HepG2 (cell line): ENCODE measurements around the gene KIF27. TPM values are rescaled to one million over a fixed set of nuclear protein-coding genes. Genes with fewer than 3 reads are reported as not detected.

Experiments
- ATAC-seq: fragments of 200-7000 bp; cut with Tn5 transposase; 3 replicates; pipeline ENCODE4 v1.9.1; 2020; ENCODE audit warnings: mild to moderate bottlenecking, moderate library complexity
- BruUV-seq: library from RNA; stranded (reverse); fragments of 400-500 nt; replicated peaks from 2 replicates; lab custom pipeline; 2021; lab: Mats Ljungman, UMichigan
- CTCF ChIA-PET: fragments of 300-600 bp; formaldehyde crosslinking; extraction: SDS; loops from one replicate; lab custom pipeline; 2021; ENCODE audit warnings: low total read pairs, inconsistent platforms, low intra/inter-chr PET ratio; lab: Yijun Ruan, JAX
- POLR2A ChIA-PET: fragments of 350-600 bp; sonication (Branson Sonifier 250); formaldehyde crosslinking; loops from one replicate; lab custom pipeline; 2020; ENCODE audit warnings: antibody characterized with exemption, inconsistent platforms; lab: Yijun Ruan, JAX
- DNase-seq: peaks from one replicate; pipeline ENCODE4 v3.0.0-alpha.2; 2015; ENCODE audit warnings: low spot score
- FAIRE-seq: peaks from 3 replicates; lab custom pipeline; 2011; peaks lifted over from hg19 to GRCh38; lab: Jason Lieb, UNC
- H2AFZ ChIP-seq: one replicate; pipeline ENCODE4 v1.6.1; 2011; ENCODE audit warnings: low read length, inconsistent platforms
- H3K27ac ChIP-seq: fragments of 300-600 bp; 3 replicates; pipeline ENCODE4 v1.8.0; 2011; ENCODE audit warnings: mixed run types, mild to moderate bottlenecking, mixed read lengths, low read length, inconsistent platforms; ENCODE audit not compliant: insufficient read depth; ENCODE audit errors: extremely low read length
- H3K27me3 ChIP-seq, 2 experiments: fragments of 200-600 bp in 1 of 2; 2 replicates in 1 of 2; 3 replicates in 1 of 2; pipeline versions ENCODE4 v1.6.0 to v1.8.0; 2011; ENCODE audit warnings: low read length in 2 of 2, mild to moderate bottlenecking in 2 of 2, moderate library complexity in 2 of 2, inconsistent platforms in 1 of 2; ENCODE audit not compliant: insufficient read depth in 2 of 2, control insufficient read depth in 1 of 2
- H3K36me3 ChIP-seq, 2 experiments: fragments of 200-600 bp in 1 of 2; replicated peaks in 1 of 2; 2 replicates in 1 of 2; 3 replicates in 1 of 2; pipeline versions ENCODE4 v1.5.1 to v1.8.0; 2011; ENCODE audit warnings: low read length in 2 of 2, inconsistent platforms in 1 of 2; ENCODE audit not compliant: insufficient read depth in 2 of 2, control insufficient read depth in 1 of 2
- H3K4me1 ChIP-seq: 2 replicates; pipeline ENCODE4 v1.5.1; 2012; ENCODE audit warnings: low read length, inconsistent platforms; ENCODE audit not compliant: insufficient read depth
- H3K4me2 ChIP-seq: 2 replicates; pipeline ENCODE4 v1.6.0; 2011; ENCODE audit warnings: low read depth, low read length, inconsistent platforms
- H3K4me3 ChIP-seq, 3 experiments: fragments of 200-600 bp in 1 of 3; sonication (generic), shearing (Covaris generic) in 1 of 3; replicated peaks in 1 of 3; 2 replicates each; pipeline ENCODE4 v1.5.1; 2011 to 2016; ENCODE audit warnings: low read length in 3 of 3, inconsistent platforms in 2 of 3, low read depth in 2 of 3, mild to moderate bottlenecking in 2 of 3, control low read depth in 1 of 3, mixed read lengths in 1 of 3; ENCODE audit not compliant: insufficient read depth in 1 of 3
- H3K79me2 ChIP-seq: one replicate; pipeline ENCODE4 v1.6.1; 2011; ENCODE audit warnings: low read length, inconsistent platforms; ENCODE audit not compliant: insufficient read depth
- H3K9ac ChIP-seq: 2 replicates; pipeline ENCODE4 v1.6.0; 2011; ENCODE audit warnings: mild to moderate bottlenecking, low read depth, low read length, inconsistent platforms; ENCODE audit not compliant: insufficient read depth
- H3K9me3 ChIP-seq: 2 replicates; pipeline ENCODE4 v1.5.1; 2012; ENCODE audit warnings: mild to moderate bottlenecking, low read length
- H4K20me1 ChIP-seq: 2 replicates; pipeline ENCODE4 v1.6.0; 2011; ENCODE audit warnings: inconsistent platforms, mild to moderate bottlenecking, low read length, moderate library complexity; ENCODE audit not compliant: insufficient read depth
- CBX2 ChIP-seq, 2 experiments: fragments of 200-600 bp in 1 of 2; sonication (generic); formaldehyde crosslinking in 1 of 2; IDR thresholded peaks; 2 replicates each; pipeline versions ENCODE4 v1.7.0 to v1.8.1; 2018 to 2022; ENCODE audit warnings: low read depth in 2 of 2, low read length in 1 of 2, mild to moderate bottlenecking in 1 of 2, missing genetic modification reagents in 1 of 2
- HOMEZ ChIP-seq: IDR thresholded peaks from 2 replicates; pipeline ENCODE4 v1.6.1; 2016; ENCODE audit warnings: low read depth
- MXD1 ChIP-seq: sonication (generic); formaldehyde crosslinking; IDR thresholded peaks from 2 replicates; pipeline ENCODE4 v1.4.0; 2020; ENCODE audit warnings: mild to moderate bottlenecking, missing genetic modification reagents
- NCOR1 ChIP-seq: fragments of 200-600 bp; sonication (generic); IDR thresholded peaks from 2 replicates; pipeline ENCODE4 v1.7.0; 2017; ENCODE audit warnings: antibody characterized with exemption, low read length, borderline replicate concordance
- NFATC3 ChIP-seq: sonication (generic); formaldehyde crosslinking; IDR thresholded peaks from 2 replicates; pipeline ENCODE4 v1.5.1; 2020; ENCODE audit warnings: mild to moderate bottlenecking, missing genetic modification reagents
- ONECUT2 ChIP-seq: sonication (generic); formaldehyde crosslinking; IDR thresholded peaks from 2 replicates; pipeline ENCODE4 v1.4.0; 2020; ENCODE audit warnings: missing genetic modification reagents
- PAWR ChIP-seq: sonication (generic); formaldehyde crosslinking; IDR thresholded peaks from 2 replicates; pipeline ENCODE4 v1.4.0; 2020; ENCODE audit warnings: missing genetic modification reagents, mild to moderate bottlenecking, borderline replicate concordance
- SP140L ChIP-seq: sonication (generic); formaldehyde crosslinking; IDR thresholded peaks from 2 replicates; pipeline ENCODE4 v1.4.0; 2020; ENCODE audit warnings: missing genetic modification reagents, borderline replicate concordance
- ZNF562 ChIP-seq: sonication (generic); formaldehyde crosslinking; IDR thresholded peaks from 2 replicates; pipeline ENCODE4 v1.8.0; 2022; ENCODE audit warnings: missing genetic modification reagents, borderline replicate concordance
- ZNF691 ChIP-seq: sonication (generic); formaldehyde crosslinking; IDR thresholded peaks from 2 replicates; pipeline ENCODE4 v1.4.0; 2020; ENCODE audit warnings: missing genetic modification reagents, low read depth, mild to moderate bottlenecking, borderline replicate concordance
- WGBS: methylation state at CpG from one replicate; pipeline ENCODE4 v1.1.6; 2017; ENCODE audit warnings: low lambda C conversion rate; 5-methylcytosine and 5-hydroxymethylcytosine counted together
- in situ Hi-C: cut with HindIII; loops from 2 replicates; pipeline ENCODE4 v1.10.0; 2017; ENCODE audit warnings: low pct_unique_long_range_greater_than_20kb; ENCODE audit not compliant: extremely low pct_ligation_motif_present
- intact Hi-C: fragments of 100-400 bp; cut with micrococcal nuclease; formaldehyde crosslinking; loops from one replicate; pipeline ENCODE4 v1.10.0; 2022; ENCODE audit not compliant: unreplicated experiment
- polyA plus RNA-seq, 8 experiments: library from polyadenylated mRNA; depleted of rRNA in 3 of 8; stranded (reverse) in 7 of 8; unstranded in 1 of 8; fragments of >200 nt; fragmentation: Illumina TruSeq in 4 of 8; extraction: Trizol in 4 of 8; gene quantifications; 2 replicates each; pipeline versions ENCODE4 v1.2.1 to v1.2.3, GENCODE V29; 2011 to 2016; ENCODE audit warnings: low read depth in 4 of 8, missing spikeins in 1 of 8, mixed read lengths in 1 of 8; ENCODE audit not compliant: insufficient read depth in 1 of 8
- total RNA-seq, 5 experiments: library from RNA; depleted of rRNA; stranded (reverse); fragments of >200 nt; fragmentation: Illumina TruSeq; extraction: Trizol; gene quantifications; 2 replicates each; pipeline ENCODE4 v1.2.3, GENCODE V29; 2016; ENCODE audit warnings: low read depth in 1 of 5
- TF ChIP-seq, protein P1 (sequence below): sonication (generic); formaldehyde crosslinking; IDR thresholded peaks from 2 replicates; pipeline ENCODE4 v1.8.1; 2023; ENCODE audit warnings: mild to moderate bottlenecking, missing genetic modification reagents, borderline replicate concordance
- TF ChIP-seq, protein P2 (sequence below): sonication (generic); formaldehyde crosslinking; IDR thresholded peaks from 2 replicates; pipeline ENCODE4 v1.5.1; 2020; ENCODE audit warnings: mild to moderate bottlenecking, missing genetic modification reagents, moderate library complexity
- TF ChIP-seq, protein P3 (sequence below): sonication (generic); formaldehyde crosslinking; conservative IDR thresholded peaks from 2 replicates; pipeline ENCODE4 v1.5.0; 2020; ENCODE audit warnings: missing genetic modification reagents

KIF27 gene
- total and polyA plus RNA-seq, 2 of the 13 experiments (the other 11 are each of a cell fraction or from before 2014, with no cell fraction given): 0.95 to 4.1 TPM

DNA sequence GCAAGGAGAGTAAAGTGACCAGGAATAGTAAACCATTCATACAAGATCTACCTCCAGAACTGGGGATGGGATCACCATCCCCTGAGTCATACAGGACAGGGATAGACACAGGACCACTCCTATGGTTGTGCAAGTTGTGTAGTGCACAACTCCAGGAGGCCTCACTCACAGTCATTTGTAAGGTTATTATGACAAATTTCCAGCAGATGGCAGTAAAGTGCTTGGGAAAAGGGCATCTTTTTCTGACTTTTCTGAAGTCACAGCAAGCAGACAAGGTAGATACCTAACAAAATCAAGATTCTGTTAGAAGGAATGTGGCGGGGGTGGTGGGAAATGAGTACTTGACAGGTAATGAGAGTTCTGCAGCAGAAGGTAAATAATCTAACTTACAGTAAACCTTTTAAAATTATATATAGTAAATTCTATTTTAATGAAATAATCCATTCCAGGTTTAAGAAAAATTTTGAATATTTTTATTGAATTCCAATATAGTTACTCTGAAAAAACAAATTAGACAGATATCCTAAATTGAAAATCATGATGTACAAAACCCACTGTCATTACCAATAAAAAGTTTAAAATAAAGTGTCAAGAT is 16.7 kb upstream of the KIF27 start:
- Histone ChIP-seq H3K4me2 (no peak overlapping the region), H3K27ac (no peak overlapping the region), H3K4me3 (no peak overlapping the region), H3K9me3 (no peaks in the 10 kb centered on the region), H2AFZ (no peak overlapping the region), H3K9ac (no peak overlapping the region), H3K36me3 (peaks cover 16 to 47% of the 10 kb centered on the region in 2 experiments), H4K20me1 (no peaks in the 10 kb centered on the region), H3K79me2 (no peaks in the 10 kb centered on the region), H3K27me3 (no peaks in the 10 kb centered on the region), H3K4me1 (peaks cover 18% of the 10 kb centered on the region)
- FAIRE-seq (peak; percentile 88), DNase-seq (peak; percentile 68), ATAC-seq (peak; percentile 83)
- CTCF ChIA-PET: interaction anchor here (1.9 to 3.8 kb wide), 3 partner anchors 235 to 377 kb away, joined by 10 to 24 read pairs (median 19); no protein-coding TSS in a partner anchor
- WGBS: 66% methylated on average over 1 of the region's 1 CpG
- in situ Hi-C loops: loop anchor here (5.0 kb wide), 2 partner anchors 234 to 324 kb away; no protein-coding TSS in a partner anchor
- intact Hi-C loops: loop anchor here (1.0 kb wide), 4 partner anchors 235 to 377 kb away; no protein-coding TSS in a partner anchor
- no TSS peak for BruUV-seq
- POLR2A ChIA-PET: no interaction called here
- TF ChIP-seq PAWR (CRISPR knock-in tag): no peak
- TF ChIP-seq, protein P1, sequence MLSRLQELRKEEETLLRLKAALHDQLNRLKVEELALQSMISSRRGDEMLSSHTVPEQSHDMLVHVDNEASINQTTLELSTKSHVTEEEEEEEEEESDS (CRISPR knock-in tag): no peak
- no peak for TF ChIP-seq SP140L (CRISPR knock-in tag)
- TF ChIP-seq NCOR1: no peak
- no peak for TF ChIP-seq CBX2 (IDR thresholded peaks at IDR 0.05; ENCODE audit: low read depth, low read length)
- no peak for TF ChIP-seq CBX2 (CRISPR knock-in tag; IDR thresholded peaks at IDR 0.05; ENCODE audit: low read depth)
- no peak for TF ChIP-seq ZNF691 (CRISPR knock-in tag)
- no peak for TF ChIP-seq NFATC3 (CRISPR knock-in tag)
- no peak for TF ChIP-seq MXD1 (CRISPR knock-in tag)
- no peak for TF ChIP-seq ZNF562 (CRISPR knock-in tag)
- TF ChIP-seq, protein P2, sequence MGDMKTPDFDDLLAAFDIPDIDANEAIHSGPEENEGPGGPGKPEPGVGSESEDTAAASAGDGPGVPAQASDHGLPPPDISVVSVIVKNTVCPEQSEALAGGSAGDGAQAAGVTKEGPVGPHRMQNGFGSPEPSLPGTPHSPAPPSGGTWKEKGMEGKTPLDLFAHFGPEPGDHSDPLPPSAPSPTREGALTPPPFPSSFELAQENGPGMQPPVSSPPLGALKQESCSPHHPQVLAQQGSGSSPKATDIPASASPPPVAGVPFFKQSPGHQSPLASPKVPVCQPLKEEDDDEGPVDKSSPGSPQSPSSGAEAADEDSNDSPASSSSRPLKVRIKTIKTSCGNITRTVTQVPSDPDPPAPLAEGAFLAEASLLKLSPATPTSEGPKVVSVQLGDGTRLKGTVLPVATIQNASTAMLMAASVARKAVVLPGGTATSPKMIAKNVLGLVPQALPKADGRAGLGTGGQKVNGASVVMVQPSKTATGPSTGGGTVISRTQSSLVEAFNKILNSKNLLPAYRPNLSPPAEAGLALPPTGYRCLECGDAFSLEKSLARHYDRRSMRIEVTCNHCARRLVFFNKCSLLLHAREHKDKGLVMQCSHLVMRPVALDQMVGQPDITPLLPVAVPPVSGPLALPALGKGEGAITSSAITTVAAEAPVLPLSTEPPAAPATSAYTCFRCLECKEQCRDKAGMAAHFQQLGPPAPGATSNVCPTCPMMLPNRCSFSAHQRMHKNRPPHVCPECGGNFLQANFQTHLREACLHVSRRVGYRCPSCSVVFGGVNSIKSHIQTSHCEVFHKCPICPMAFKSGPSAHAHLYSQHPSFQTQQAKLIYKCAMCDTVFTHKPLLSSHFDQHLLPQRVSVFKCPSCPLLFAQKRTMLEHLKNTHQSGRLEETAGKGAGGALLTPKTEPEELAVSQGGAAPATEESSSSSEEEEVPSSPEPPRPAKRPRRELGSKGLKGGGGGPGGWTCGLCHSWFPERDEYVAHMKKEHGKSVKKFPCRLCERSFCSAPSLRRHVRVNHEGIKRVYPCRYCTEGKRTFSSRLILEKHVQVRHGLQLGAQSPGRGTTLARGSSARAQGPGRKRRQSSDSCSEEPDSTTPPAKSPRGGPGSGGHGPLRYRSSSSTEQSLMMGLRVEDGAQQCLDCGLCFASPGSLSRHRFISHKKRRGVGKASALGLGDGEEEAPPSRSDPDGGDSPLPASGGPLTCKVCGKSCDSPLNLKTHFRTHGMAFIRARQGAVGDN: no peak
- TF ChIP-seq ONECUT2: no peak
- TF ChIP-seq, protein P3, sequence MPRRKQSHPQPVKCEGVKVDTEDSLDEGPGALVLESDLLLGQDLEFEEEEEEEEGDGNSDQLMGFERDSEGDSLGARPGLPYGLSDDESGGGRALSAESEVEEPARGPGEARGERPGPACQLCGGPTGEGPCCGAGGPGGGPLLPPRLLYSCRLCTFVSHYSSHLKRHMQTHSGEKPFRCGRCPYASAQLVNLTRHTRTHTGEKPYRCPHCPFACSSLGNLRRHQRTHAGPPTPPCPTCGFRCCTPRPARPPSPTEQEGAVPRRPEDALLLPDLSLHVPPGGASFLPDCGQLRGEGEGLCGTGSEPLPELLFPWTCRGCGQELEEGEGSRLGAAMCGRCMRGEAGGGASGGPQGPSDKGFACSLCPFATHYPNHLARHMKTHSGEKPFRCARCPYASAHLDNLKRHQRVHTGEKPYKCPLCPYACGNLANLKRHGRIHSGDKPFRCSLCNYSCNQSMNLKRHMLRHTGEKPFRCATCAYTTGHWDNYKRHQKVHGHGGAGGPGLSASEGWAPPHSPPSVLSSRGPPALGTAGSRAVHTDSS: no peak
- no peak for TF ChIP-seq HOMEZ (CRISPR knock-in tag)
